ENCODE data around the gene ZBTB18. TPM values are rescaled to one million over a fixed set of nuclear protein-coding genes. Genes with fewer than 3 reads are reported as not detected.

Gene ZBTB18
- total RNA-seq, 1 experiment from 2014 or later, result 1.8 TPM

DNA sequence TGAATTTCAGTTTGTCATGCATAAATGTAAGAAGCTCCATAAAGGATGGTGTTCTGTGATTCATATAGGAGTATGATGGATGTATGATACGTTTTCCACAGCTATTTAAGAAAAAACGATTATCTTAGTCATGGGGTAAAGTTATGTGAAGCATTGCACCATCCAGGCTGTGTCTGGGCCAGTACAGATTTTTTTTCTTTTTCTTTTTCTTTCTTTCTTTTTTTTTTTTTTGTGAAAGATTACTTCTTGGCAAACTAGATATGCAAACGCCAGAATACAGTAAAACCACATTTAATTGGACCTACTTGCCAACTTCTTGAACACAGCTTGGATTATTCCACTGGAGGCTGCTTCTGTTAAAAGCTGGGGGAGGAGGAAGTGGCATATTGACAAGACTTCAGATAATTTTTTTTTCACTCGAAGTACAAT lies 14.9 kb downstream of the ZBTB18 start:
- ChIA-PET POLR2A (interaction anchor here (0.6 kb wide), 1 partner anchor 266 kb away, joined by 3 read pairs; no protein-coding TSS in a partner anchor), RAD21 (ENCODE audit: low non-redundant PET in 1 of 2, low total read pairs in 2 of 2, uncharacterized antibody in 2 of 2, unreplicated experiment in 2 of 2) (no interaction called here), CTCF (no interaction called here)
- Histone ChIP-seq H3K4me3 (replicated peaks in 1 of 2; ENCODE audit: low read depth in 1 of 2, low read length in 2 of 2) (no peak overlapping the region), H3K9me3 (ENCODE audit: control insufficient read depth in 1 of 2, insufficient read depth in 1 of 2, low read depth in 1 of 2, low read length in 2 of 2) (no peaks in the 10 kb centered on the region), H3K79me2 (ENCODE audit: insufficient read depth, low read length) (no peaks in the 10 kb centered on the region), H4K20me1 (ENCODE audit: insufficient read depth) (no peaks in the 10 kb centered on the region), H3K27me3 (ENCODE audit: insufficient read depth, low read length) (peaks cover 68% of the 10 kb centered on the region), H3K4me2 (ENCODE audit: low read length) (no peak overlapping the region), H2AFZ (ENCODE audit: low read depth, low read length, poor library complexity, severe bottlenecking) (no peak overlapping the region), H3K36me3 (ENCODE audit: control insufficient read depth in 1 of 2, insufficient read depth in 2 of 2, low read length in 2 of 2) (no peaks in the 10 kb centered on the region), H3K27ac (ENCODE audit: low read depth, low read length) (no peak overlapping the region), H3K9ac (ENCODE audit: low read length) (no peak overlapping the region), H3K9me2 (ENCODE audit: insufficient read depth) (no peaks in the 10 kb centered on the region), H3K4me1 (ENCODE audit: control insufficient read depth in 1 of 2, insufficient read depth in 2 of 2, low read length in 2 of 2) (no peaks in the 10 kb centered on the region)
- DNase-seq (ENCODE audit: low read depth, low spot score) (no peak), ATAC-seq (no peak)
- no TSS peak for BruUV-seq (replicated peaks)
- TF ChIP-seq FOSL1 (IDR thresholded peaks at IDR 0.05; ENCODE audit: low read depth) (no peak), POLR2A (IDR thresholded peaks at IDR 0.05; ENCODE audit: borderline replicate concordance, extremely low read depth, insufficient read depth, insufficient read length) (no peak), POLR2AphosphoS5 (IDR thresholded peaks at IDR 0.05; ENCODE audit: low read depth, low read length) (no peak), EZH2phosphoT487 (IDR thresholded peaks at IDR 0.05; ENCODE audit: borderline replicate concordance) (no peak), ZFX (IDR thresholded peaks at IDR 0.05) (no peak), ZNF274 (IDR thresholded peaks at IDR 0.05; ENCODE audit: low read depth, low read length) (no peak)
- TF ChIP-seq, protein P1, sequence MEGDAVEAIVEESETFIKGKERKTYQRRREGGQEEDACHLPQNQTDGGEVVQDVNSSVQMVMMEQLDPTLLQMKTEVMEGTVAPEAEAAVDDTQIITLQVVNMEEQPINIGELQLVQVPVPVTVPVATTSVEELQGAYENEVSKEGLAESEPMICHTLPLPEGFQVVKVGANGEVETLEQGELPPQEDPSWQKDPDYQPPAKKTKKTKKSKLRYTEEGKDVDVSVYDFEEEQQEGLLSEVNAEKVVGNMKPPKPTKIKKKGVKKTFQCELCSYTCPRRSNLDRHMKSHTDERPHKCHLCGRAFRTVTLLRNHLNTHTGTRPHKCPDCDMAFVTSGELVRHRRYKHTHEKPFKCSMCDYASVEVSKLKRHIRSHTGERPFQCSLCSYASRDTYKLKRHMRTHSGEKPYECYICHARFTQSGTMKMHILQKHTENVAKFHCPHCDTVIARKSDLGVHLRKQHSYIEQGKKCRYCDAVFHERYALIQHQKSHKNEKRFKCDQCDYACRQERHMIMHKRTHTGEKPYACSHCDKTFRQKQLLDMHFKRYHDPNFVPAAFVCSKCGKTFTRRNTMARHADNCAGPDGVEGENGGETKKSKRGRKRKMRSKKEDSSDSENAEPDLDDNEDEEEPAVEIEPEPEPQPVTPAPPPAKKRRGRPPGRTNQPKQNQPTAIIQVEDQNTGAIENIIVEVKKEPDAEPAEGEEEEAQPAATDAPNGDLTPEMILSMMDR (IDR thresholded peaks at IDR 0.05 in 2 of 3, conservative IDR thresholded peaks at IDR 0.05 in 1 of 3; ENCODE audit: borderline replicate concordance in 1 of 3, insufficient read depth in 1 of 3, low read depth in 2 of 3, low read length in 2 of 3), result no peak
- intact Hi-C loops (cut with micrococcal nuclease), result no loop called here

DNA sequence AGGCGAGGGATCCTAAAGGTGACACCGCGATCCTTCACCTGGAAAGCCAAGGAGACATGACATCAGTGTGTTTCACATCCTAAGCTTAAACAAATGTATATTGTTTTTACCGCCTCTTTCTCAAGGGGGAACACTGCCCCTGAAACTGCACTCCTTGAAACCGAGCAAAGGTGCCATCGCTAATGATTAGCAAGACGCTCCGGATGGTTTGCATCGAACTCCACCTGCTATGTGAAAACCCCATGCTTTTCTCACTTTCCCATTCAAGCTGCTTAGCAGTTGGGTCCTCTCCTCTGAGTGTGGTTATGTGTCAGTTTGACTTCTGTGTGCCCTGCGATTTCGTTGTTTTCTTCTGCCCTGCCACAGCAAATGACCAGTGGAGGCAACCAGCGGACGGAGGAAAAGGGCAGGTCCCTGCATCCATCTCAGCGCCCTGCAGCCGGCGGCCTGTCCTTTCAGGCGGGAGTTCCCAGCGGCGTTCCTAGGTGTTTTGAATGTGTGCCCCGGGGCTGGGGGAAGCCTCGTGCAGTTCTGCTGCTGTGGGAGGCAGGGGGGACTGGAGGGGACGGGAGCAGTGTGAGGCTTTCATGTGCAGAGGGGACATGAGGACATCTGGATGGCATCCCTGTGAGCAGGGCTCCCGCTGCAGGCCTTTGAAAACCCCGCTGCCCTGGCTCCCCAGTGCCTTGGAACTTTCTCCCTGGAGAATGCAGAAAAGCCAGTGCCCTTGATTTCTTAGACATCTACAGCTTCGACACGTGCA lies 16.1 kb downstream of the ZBTB18 start:
- no peak overlapping the region for H3K4me3 ChIP-seq (replicated peaks in 1 of 2; ENCODE audit: low read depth in 1 of 2, low read length in 2 of 2)
- H2AFZ ChIP-seq (ENCODE audit: low read depth, low read length, poor library complexity, severe bottlenecking), result no peak overlapping the region
- CTCF ChIA-PET, result no interaction called here
- H3K4me1 ChIP-seq (ENCODE audit: control insufficient read depth in 1 of 2, insufficient read depth in 2 of 2, low read length in 2 of 2), result no peaks in the 10 kb centered on the region
- RAD21 ChIA-PET (ENCODE audit: low non-redundant PET in 1 of 2, low total read pairs in 2 of 2, uncharacterized antibody in 2 of 2, unreplicated experiment in 2 of 2), result no interaction called here
- no peak for ATAC-seq
- no peaks in the 10 kb centered on the region for H3K79me2 ChIP-seq (ENCODE audit: insufficient read depth, low read length)
- peaks cover 57% of the 10 kb centered on the region for H3K27me3 ChIP-seq (ENCODE audit: insufficient read depth, low read length)
- no peak for DNase-seq (ENCODE audit: low read depth, low spot score)
- H3K9me2 ChIP-seq (ENCODE audit: insufficient read depth), result no peaks in the 10 kb centered on the region
- TF ChIP-seq SIN3A (IDR thresholded peaks at IDR 0.05; ENCODE audit: low read depth) (no peak), POLR2A (IDR thresholded peaks at IDR 0.05; ENCODE audit: borderline replicate concordance, extremely low read depth, insufficient read depth, insufficient read length) (no peak)
- no peaks in the 10 kb centered on the region for H3K36me3 ChIP-seq (ENCODE audit: control insufficient read depth in 1 of 2, insufficient read depth in 2 of 2, low read length in 2 of 2)
- no peak overlapping the region for H3K27ac ChIP-seq (ENCODE audit: low read depth, low read length)
- intact Hi-C loops (cut with micrococcal nuclease), result no loop called here
- H3K4me2 ChIP-seq (ENCODE audit: low read length), result no peak overlapping the region
- H3K9ac ChIP-seq (ENCODE audit: low read length), result no peak overlapping the region
- POLR2A ChIA-PET, result no interaction called here
- no TSS peak for BruUV-seq (replicated peaks)
- H4K20me1 ChIP-seq (ENCODE audit: insufficient read depth), result no peaks in the 10 kb centered on the region
- no peaks in the 10 kb centered on the region for H3K9me3 ChIP-seq (ENCODE audit: control insufficient read depth in 1 of 2, insufficient read depth in 1 of 2, low read depth in 1 of 2, low read length in 2 of 2)

All from HCT116 (cell line).